ENCODE results near the gene CCDC70.
"Not testable (repeated sequence)": the region's sequence is repeated elsewhere in the genome, so short reads cannot be mapped to it uniquely, and the experiment has no call there.

CCDC70 gene

DNA sequence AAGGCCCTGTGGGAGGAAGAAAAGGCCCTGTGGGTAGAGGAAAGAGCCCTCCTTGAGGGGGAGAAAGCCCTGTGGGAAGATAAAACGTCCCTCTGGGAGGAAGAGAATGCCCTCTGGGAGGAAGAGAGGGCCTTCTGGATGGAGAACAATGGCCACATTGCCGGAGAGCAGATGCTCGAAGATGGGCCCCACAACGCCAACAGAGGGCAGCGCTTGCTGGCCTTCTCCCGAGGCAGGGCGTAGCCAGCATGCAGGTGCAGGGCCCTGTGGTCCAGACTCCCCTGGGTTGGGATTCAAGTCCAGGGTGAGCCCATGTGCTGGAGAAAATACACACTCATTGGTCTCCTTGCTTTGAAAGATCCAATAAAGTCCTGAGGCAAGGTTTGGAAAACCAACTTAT is 4.1 kb downstream of the CCDC70 start:
- no peak for DNase-seq

DNA sequence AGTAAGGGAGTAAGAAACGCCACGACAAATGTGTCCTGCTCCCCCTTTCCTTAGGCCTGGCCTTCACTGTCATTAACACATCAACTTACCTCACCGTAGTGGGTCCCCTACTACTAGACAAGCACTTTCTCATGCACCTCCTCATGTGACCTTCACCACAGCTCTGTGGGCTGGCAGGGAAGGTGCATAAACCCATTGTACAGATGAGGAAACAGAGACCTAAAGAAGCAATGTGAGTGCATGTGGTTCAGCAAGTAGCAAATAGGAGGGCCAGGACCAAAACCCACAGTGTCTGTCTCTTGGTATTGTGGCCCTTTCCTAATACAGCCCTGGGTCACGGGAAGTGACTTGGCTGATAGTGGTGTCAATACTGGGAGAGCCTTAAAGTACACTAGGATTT is 5.3 kb downstream of the CCDC70 start:
- DNase-seq, result no peak

DNA sequence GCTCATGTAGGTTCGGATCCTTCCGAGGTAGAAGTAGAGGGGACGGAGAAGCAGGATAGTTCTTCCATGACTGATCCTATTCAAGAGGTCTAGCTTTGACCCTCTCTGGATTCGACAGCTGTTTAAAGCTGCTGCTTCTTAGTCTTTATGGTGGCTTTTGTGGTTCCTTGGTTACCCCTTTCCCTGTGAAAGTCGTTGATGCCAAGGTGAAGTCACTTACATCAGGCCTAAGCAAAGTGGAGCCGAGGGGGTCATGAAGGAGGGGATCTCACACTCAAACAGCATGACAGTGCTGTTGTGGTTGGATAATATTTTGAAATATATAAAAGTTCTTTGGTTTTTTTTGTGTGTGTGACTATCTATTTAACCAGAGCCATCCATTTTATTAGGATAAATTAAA is 8.1 kb downstream of the CCDC70 start:
- no peak for DNase-seq

DNA sequence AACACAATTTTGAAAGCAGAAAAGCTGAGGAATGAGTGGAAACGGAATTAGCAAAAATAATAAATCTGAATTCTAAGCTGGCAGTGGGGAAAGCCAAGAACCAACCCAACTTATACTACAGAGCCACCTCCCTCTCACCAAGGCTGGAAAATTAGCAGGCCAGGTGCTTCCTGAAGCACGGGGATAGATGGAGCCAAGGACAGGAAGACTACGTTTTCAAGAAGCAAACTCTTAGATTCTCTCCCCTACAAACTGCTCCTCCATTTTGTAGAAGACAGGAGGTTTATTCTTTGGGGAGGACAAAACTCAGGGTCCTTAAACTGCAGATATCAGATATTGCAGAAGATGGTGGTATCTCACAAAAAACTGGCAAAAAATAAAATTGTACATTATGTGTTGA is 8.8 kb downstream of the CCDC70 start:
- DNase-seq, result no peak

DNA sequence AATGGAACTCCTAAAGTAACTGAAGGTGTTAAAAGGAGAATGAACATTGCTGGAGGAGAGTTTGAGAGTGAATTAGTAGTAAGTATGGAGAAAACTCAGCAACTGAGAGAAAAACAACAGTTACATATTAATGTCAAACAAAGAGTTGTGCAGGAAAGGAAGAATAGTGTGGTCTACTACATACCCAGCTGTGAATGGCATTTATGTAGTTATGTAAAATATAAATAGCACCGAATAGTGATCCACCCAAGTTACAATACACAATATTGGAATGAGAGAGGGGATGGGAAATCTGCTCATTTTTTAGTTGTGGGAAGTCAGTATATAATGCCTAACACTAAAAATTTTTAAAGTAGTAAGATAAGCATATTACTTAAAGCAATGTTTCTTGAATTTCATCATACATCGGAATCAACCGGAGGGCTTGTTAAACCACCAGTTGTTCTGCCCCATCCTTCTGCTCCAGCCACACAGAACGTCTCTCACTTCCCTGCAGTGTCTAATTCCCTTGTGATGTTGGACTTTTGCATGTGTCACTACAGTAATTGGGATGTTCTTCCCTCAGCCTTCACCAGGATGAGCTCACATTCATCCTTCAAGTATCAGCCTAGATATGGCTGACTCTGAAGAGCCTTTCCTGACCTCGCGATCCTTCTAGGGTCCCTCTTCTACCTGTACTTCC is 11.5 kb downstream of the CCDC70 start:
- DNase-seq, result no peak

DNA sequence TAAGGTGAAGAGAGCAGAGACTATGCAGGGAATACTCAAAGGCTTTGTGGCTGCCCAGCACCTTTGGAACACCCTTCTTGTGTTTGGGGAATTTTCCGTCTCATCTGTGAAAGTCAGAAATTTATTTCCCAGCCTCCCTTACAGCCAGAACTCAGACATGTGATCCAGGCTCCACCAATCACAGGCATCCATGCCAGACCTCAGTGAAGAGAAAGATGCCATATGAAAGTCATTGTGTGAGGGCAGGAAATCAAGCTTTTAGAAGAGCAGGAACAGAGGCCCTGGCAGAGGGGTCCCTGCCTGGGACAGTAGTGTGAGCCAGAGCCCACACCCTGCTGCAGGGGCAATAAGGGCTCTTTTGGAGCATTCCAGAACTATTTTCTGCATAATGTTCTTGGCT is 12.1 kb downstream of the CCDC70 start:
- DNase-seq, result no peak

DNA sequence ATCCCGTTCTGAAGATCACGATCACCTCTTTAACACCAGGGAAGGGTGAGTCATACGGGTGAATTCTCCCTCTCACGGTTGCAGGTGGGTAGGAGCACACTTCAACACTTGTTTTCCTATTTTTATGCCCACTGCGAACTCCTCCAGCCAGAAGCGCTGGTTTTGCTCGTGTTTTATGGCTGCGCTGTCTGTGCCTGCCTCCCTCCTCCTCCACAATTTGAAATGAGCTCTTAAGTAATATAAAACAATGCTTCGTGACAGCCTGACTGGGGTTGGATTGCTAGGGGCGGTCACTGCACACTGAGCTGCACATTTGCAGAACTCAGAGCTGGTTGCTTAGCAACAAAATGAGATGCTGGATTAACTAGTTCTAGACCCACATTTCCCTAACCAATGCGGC is 12.9 kb downstream of the CCDC70 start:
- no peak for DNase-seq

DNA sequence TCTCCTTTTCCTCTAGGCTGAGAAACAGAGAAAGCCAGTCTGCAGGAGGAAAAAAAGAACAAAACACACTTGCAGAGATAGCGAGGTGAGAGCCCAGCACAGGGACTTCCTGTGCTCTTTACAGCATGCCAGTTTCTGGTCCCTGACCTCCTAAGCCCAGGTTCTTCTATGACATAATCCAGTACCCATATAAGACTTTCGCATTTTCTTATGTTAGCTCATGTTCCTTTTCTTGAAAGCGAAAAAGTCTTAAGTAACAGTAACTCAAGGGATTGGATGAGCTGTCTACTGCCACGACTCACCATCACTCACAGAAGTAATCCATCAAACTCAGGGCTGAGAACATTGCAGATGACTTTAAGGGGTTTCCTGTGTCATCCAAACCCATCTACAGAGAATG is 17.4 kb downstream of the CCDC70 start:
- no peak for DNase-seq

DNA sequence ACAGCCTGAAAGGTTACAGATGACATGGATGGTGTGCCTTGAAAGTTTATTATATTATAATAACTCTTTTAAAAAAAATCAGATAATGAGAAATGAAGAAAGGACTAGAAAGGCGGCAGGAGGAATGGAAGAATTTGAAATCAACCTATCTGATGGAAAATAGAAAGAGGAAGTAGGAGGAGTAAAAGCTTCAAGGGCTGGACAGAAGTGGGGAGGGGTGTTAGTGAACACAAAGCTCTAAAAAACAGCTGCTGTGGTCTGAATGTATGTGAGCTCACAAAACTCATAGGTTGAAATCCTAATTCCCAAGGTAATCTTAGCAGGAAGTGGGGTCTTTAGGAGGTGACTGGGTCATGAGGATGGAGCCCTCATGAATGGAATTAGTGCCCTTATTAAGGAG is 19.5 kb downstream of the CCDC70 start:
- no peak for DNase-seq

DNA sequence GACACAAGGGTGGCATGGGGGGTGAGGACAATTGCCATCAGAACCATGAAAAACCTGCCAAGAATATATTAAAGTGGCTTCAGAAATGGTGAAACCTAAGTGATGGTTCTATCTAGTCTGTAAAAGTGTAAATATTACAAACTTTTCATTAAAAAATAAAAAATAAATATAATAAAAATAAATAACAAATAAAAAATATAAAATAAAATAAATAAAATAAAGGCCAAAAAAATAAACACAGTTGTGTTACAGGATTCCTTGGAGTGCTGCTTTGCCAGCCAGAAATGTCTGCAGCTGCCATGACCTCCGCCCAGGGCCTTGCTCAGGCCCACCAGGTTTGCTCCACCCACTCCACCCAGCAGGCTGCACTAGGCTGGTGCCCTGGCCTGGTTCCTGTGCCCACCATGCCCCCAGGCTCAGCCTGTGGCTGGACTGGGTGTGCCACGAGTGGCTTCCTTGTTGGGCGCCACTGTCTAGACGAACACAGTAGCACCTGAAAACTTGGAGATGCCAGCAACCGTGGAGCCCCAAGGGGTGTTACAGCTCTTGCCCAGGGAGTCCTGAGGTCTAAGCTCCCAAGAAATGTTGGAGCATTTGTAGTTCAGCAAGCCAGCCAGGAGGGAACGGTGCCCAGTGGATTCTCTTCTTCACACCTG is 20.9 kb downstream of the CCDC70 start:
- no peak for DNase-seq

DNA sequence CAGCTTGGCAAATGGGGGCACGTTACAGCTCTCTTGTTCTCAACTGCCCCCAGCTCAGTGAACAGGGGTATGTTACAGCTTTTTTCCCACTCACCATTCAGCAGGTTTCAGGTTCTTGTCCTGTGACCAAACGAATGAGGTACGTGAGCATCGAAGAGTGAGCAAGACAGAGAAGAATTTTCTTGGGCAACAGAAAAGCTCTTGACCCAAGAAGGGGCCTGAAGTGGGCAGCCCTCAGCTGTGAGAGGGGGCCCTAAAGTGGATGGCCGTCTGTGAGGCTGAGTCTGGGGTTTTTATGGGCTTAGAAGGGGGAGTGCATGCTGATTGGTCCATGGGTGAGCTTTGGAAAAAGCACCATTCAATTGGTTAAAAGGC is 21.4 kb downstream of the CCDC70 start:
- DNase-seq, result no peak

DNA sequence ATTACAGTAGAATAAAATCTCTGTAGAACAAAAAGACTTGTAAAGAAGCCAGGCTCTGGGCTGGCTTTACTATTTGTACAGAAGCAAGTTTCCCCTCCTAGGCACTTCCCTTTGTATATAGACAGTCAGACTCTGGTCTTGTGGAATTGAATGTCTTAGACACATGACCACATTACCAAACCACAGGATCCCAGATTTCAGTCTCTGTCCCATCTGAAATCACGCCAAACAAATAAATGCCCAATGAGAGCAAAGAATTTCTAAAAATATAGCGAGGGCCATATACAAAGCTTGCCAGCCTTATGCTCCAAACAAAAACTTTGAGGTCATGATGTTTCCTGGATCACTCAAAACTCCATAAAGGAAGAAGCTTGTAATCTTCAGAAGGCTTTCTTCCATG is 23.9 kb downstream of the CCDC70 start:
- DNase-seq, result no peak

DNA sequence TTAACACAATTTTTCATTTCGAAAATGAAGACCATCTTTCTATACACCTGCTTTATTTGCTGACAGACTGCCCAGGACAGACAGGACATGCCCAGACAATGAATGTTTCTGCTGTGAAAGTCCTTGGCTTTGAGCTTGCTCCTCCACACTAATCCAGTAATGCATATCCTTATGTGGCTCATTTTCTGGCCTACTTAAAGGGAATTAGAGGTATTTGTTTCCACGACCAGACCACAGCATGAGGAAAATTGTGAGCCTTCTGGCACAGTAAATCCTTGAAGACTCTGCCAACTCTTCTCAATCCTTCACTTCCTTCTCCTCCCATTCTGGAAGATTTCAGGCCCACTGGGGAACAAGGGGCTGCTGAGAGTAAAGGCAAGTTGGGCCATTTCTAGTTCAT is 25.7 kb downstream of the CCDC70 start:
- no peak for DNase-seq

DNA sequence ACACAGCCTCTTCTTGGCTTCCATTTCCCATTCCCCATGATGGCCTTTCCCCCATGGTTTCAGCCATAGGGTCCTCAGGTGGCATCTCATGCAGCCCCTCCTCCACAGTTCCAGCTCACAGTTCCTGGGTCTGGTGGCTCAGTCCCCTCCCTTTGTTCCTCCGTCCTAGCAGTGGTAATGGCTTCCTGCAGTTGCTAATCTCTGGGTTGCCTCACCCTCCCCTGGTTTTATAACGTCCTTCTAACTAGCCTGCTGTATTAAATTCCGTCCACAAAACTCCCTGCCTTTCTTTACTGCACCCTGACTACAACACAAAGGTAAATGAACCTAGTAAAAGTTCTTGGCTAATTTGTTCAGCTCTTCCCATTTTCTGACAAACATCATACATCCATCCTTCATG is 30.9 kb downstream of the CCDC70 start:
- DNase-seq, result no peak

DNA sequence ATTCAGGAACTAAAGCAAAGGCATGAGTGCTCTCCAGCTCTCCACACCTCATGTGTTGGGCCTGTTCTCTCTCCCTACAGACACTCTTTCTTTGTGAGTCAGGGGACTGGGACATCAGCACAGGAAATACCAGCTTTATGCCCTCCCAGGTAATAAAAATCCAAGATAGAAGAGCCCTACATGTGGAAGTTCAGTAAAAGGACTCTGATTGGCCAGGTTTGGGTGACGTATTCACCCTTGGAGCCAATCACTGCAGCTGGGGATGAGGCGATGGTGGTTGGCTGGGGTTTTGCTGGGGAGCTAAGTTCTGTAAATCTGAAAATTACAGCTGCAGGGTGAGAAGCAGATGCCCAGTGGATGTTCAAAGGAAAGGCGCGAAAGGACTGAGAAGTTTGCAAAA is 32.5 kb downstream of the CCDC70 start:
- DNase-seq, result no peak

DNA sequence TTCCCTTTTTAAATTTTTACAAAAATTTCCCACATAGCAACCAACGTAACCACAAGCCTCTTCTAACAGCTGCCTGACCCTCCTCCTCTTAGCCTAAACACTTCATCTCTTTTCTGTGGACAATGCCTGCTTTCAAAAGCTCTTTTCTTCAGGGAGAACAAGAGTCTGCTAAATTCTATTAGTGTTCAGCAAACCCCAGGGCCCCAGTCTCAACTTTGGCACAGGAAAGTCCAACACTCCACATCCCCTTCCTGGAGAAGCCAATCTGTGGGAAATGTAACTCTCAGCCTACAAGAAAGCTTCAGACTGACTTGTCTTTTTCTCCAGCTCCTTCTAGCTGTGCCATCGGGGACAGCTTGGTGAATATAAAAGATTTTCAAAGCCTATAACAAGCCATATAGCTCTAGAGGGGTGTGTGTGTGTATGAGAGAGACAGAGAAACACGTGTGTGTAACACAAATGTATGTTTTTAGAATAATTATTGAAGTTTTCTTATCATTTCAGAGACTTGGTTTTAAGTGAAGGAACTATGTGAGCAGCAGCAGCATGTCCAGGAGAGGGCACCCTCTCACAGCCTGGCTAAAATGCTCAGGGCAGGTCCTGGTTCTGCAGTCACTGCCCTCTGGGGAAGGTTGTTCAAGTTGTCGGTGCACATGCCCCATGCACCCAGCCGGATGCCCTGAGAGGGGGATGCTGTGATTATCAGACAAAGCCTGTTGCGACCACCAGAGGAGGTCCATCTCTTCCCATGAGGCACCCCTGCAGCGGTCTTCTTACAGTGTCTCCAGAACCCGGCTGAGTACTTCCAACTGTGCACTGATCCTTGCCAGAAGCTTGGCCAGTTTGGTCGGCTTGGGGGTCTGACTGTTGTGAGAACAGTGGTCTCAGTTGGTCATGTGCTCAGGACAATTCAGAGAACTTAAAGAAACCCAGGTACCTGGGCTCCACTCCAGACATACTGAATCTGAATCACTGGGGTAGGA is 34.4 kb downstream of the CCDC70 start:
- peak; percentile 55 for DNase-seq

DNA sequence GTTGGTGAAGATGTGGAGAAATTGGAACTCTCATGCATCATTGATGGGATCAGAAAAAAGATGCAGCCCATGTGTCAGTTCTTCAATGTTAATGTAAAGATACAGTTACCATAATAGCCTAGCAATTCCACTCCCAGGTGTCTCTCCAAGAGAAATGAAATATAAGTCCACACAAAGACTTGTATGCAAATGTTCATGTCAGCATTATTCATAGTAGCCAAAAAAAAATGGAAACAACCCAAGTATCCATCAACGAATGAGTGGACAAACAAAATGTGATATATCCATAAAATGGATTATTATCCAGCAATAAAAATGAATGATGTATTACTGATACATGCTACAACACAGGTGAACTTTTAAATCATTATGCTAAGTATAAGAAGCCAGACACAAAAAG is 38.7 kb downstream of the CCDC70 start:
- no peak for DNase-seq

DNA sequence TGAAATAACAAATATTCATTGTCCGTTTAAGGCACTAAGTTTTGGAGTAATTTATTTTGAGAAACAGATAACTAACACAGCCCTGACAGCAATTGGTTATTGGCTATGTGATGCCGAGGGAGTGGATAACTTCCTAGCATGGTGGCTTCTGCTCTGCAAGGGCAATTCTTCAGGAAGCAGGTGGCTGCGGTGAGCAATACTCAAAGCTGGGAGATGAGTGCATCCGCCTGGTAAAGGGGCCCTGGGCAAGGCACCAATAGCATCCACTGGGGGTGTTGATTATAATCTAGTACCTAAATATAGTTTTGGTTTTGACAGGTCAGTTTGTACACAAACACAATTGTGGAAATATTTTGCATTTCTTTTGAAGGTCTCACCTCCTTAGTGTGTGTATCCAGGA is 41.0 kb downstream of the CCDC70 start:
- no peak for DNase-seq

DNA sequence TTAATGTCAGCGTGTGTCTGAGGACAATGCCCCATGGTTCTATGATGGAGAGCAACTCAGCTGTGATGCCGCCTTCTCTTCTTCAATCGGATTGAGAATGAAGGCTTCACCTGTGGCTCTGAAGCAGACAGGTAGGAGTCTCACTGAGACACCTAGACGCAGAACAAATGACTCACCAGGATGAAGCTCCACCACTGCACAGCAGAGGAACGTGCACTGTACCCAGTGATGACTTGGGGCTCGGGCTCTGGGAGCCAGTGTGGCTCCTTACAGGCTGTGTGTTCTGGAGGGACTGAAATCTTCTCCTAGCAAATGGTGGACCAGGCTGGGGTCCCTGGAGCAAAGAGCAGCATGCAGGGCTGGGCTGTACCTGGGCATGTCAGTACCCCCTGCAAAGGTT is 44.0 kb downstream of the CCDC70 start:
- DNase-seq, result no peak

DNA sequence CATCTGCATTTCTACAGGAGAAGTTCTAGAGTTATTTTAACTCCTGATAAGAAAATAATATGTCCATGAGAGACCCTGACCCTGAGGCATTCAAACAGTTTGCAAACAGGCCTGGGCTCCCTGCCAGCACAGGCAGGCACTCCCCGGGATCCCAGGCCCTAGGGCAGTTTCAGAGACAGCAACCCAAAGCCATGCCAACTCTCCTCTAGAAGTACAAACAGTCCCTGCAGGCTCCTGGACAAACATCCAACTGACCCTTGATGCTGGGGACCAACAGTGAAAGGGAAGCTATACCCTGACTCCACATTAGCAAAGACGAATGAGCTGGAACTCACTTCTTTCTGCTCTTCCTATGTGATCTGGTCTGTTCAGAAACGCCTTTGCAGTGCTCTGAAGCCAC is 44.8 kb downstream of the CCDC70 start:
- DNase-seq, result no peak

DNA sequence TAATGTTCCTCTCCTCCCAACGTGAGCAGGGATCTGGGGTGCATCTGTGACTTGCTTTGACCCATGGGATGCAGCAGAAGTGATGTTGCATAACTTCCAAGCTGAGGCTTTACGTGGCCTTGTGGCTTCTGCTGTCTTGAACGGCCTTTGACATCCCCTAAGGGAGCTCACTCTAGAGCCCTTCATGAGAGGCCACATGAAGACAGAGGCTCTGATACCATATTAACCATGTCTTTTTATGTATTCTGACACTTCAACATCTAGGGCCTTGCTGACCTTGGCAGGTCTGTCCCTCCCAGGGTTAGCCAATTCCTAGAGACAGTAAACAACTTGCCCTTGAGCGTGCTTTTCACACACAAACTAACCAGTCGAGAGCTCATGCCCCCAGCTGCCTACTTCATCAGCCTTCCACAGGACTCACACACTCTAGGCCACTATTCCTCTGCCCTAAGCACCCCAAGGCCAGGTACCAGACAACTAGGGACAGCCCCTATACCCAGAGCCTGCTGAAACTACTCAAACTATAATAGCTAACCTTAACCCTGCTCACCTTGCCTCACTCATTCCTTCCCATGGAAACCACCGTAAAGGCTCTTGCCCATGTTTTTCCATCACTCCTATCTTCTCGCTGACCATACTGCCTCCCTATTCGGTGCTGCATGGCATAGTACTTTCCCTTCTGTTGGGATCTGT is 45.4 kb downstream of the CCDC70 start:
- no peak for DNase-seq

DNA sequence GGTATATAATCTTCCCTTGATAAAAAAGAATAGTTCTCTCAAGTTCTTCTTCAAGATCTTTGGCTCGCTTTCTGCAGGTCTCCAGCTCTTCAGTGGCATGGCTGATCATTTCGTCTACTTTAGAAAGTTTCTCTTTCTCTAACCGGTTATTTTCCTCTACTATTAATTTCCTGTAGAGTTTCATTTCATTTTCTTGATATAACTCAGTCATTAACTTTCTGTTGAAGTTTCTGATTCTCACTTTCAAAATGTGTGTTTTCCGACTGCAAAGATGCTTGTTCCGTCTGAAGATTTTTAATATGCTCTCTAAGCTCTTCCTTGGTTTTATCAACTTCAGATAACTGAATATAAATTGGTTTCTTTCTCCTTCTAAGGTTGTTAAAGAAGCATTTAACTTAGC is 47.5 kb downstream of the CCDC70 start:
- not testable (repeated sequence) for DNase-seq

DNA sequence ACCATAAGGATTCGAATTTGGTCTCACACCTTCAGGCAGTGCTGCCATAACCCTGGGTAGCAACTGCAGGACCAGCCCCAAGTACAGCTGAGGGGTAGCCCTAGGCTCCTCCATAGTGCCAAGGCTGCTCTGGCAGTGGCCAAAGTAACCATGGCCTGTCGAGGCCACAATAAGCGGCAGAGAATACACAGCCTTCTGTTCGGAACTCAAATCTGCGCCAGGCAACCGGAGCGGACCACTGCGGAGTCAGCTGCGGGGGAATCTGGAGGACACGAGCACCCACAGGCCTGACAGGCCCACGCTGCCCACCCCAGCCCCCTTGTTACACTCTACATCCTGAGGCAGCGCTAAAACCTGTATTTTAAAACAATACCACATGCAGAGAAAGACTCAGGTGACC is 48.7 kb downstream of the CCDC70 start:
- DNase-seq, result no peak

All from suppressor macrophage treated with lipopolysaccharide for 4 hours (primary cell).